ENCODE measurements around the gene EGFR.

The EGFR gene

GRCh38 chr7:55223023-55223422 is 204.2 kb downstream of the EGFR start:
- DNase-seq (ENCODE audit: low read depth, low spot score), result no peak
- H3K27ac ChIP-seq, result no peak overlapping the region

GRCh38 chr7:55224111-55224510 is 205.3 kb downstream of the EGFR start:
- H3K27ac ChIP-seq, result no peak overlapping the region
- no peak for DNase-seq (ENCODE audit: low read depth, low spot score)

- no peak overlapping the region for H3K27ac ChIP-seq
- no peak for DNase-seq (ENCODE audit: low read depth, low spot score)
Observed at GRCh38 chr7:55224810-55225209, 206.0 kb downstream of the EGFR start.

GRCh38 chr7:55230014-55230413 is 211.2 kb downstream of the EGFR start:
- no peak overlapping the region for H3K27ac ChIP-seq
- DNase-seq (ENCODE audit: low read depth, low spot score), result no peak

GRCh38 chr7:55231736-55232280 is 213.0 kb downstream of the EGFR start:
- DNase-seq (ENCODE audit: low read depth, low spot score), result no peak
- no peak overlapping the region for H3K27ac ChIP-seq

GRCh38 chr7:55233001-55233400 is 214.2 kb downstream of the EGFR start:
- DNase-seq (ENCODE audit: low read depth, low spot score), result no peak

GRCh38 chr7:55234408-55234807 is 215.6 kb downstream of the EGFR start:
- no peak for DNase-seq (ENCODE audit: low read depth, low spot score)
- no peak overlapping the region for H3K27ac ChIP-seq

More at GRCh38 chr7:55233001-55233400, 214.2 kb downstream of the EGFR start:
- no peak overlapping the region for H3K27ac ChIP-seq

GRCh38 chr7:55235115-55235514 is 216.3 kb downstream of the EGFR start:
- no peak for DNase-seq (ENCODE audit: low read depth, low spot score)
- H3K27ac ChIP-seq, result no peak overlapping the region

GRCh38 chr7:55235801-55236200 is 217.0 kb downstream of the EGFR start:
- H3K27ac ChIP-seq, result no peak overlapping the region
- no peak for DNase-seq (ENCODE audit: low read depth, low spot score)

- no peak overlapping the region for H3K27ac ChIP-seq
- no peak for DNase-seq (ENCODE audit: low read depth, low spot score)
Observed at GRCh38 chr7:55236476-55236875, 217.7 kb downstream of the EGFR start.

GRCh38 chr7:55237156-55237893 is 218.5 kb downstream of the EGFR start:
- no peak overlapping the region for H3K27ac ChIP-seq

GRCh38 chr7:55239406-55239805 is 220.6 kb downstream of the EGFR start:
- H3K27ac ChIP-seq, result no peak overlapping the region
- DNase-seq (ENCODE audit: low read depth, low spot score), result no peak

More at GRCh38 chr7:55237156-55237893, 218.5 kb downstream of the EGFR start:
- DNase-seq (ENCODE audit: low read depth, low spot score), result no peak

GRCh38 chr7:55240418-55241142 is 221.8 kb downstream of the EGFR start:
- DNase-seq (ENCODE audit: low read depth, low spot score), result no peak
- no peak overlapping the region for H3K27ac ChIP-seq

GRCh38 chr7:55241958-55242357 is 223.1 kb downstream of the EGFR start:
- H3K27ac ChIP-seq, result no peak overlapping the region
- no peak for DNase-seq (ENCODE audit: low read depth, low spot score)

GRCh38 chr7:55242613-55243012 is 223.8 kb downstream of the EGFR start:
- no peak for DNase-seq (ENCODE audit: low read depth, low spot score)
- no peak overlapping the region for H3K27ac ChIP-seq

- no peak overlapping the region for H3K27ac ChIP-seq
- DNase-seq (ENCODE audit: low read depth, low spot score), result no peak
Observed at GRCh38 chr7:55244006-55244745, 225.4 kb downstream of the EGFR start.

- no peak overlapping the region for H3K27ac ChIP-seq
- DNase-seq (ENCODE audit: low read depth, low spot score), result no peak
Observed at GRCh38 chr7:55245271-55245723, 226.5 kb downstream of the EGFR start.

GRCh38 chr7:55246171-55246570 is 227.4 kb downstream of the EGFR start:
- DNase-seq (ENCODE audit: low read depth, low spot score), result peak; percentile 16
- H3K27ac ChIP-seq, result no peak overlapping the region

GRCh38 chr7:55247428-55247827 is 228.6 kb downstream of the EGFR start:
- H3K27ac ChIP-seq, result no peak overlapping the region
- no peak for DNase-seq (ENCODE audit: low read depth, low spot score)

GRCh38 chr7:55248526-55248925 is 229.7 kb downstream of the EGFR start:
- H3K27ac ChIP-seq, result no peak overlapping the region
- no peak for DNase-seq (ENCODE audit: low read depth, low spot score)

- no peak for DNase-seq (ENCODE audit: low read depth, low spot score)
- no peak overlapping the region for H3K27ac ChIP-seq
Observed at GRCh38 chr7:55249332-55249731, 230.5 kb downstream of the EGFR start.
